Measurements from ENCODE around the gene ZNF335. TPM values are rescaled to one million over a fixed set of nuclear protein-coding genes. Genes with fewer than 3 reads are reported as not detected.

Gene ZNF335
- total and polyA plus RNA-seq, 2 of the 13 experiments (the other 11 are each of a cell fraction or from before 2014, with no cell fraction given) = 9.7 to 13.7 TPM

- TF ChIP-seq ZBTB46 (CRISPR knock-in tag; IDR thresholded peaks at IDR 0.05; ENCODE audit: borderline replicate concordance) (0 out of 2 replicates have a peak, but pooled peaks have one; percentile 79), ZNF780A (CRISPR knock-in tag; IDR thresholded peaks at IDR 0.05) (no peak), MXD3 (CRISPR knock-in tag; IDR thresholded peaks at IDR 0.05) (no peak), ZBTB7B (CRISPR knock-in tag; IDR thresholded peaks at IDR 0.05) (0 out of 2 replicates have a peak, but pooled peaks have one; percentile 8), ZNF605 (CRISPR knock-in tag; IDR thresholded peaks at IDR 0.05) (no peak), ZNF513 (CRISPR knock-in tag; conservative IDR thresholded peaks at IDR 0.05) (no peak), ZNF276 (CRISPR knock-in tag; IDR thresholded peaks at IDR 0.05; ENCODE audit: low read depth) (no peak), BCL6 (CRISPR knock-in tag; IDR thresholded peaks at IDR 0.05) (no peak), MED1 (CRISPR knock-in tag; IDR thresholded peaks at IDR 0.05) (no peak), ZNF441 (CRISPR knock-in tag; IDR thresholded peaks at IDR 0.05; ENCODE audit: borderline replicate concordance) (no peak), PRPF4 (IDR thresholded peaks at IDR 0.05; ENCODE audit: low read depth, low read length, poor library complexity, severe bottlenecking) (no peak)
- TF ChIP-seq, protein P1, sequence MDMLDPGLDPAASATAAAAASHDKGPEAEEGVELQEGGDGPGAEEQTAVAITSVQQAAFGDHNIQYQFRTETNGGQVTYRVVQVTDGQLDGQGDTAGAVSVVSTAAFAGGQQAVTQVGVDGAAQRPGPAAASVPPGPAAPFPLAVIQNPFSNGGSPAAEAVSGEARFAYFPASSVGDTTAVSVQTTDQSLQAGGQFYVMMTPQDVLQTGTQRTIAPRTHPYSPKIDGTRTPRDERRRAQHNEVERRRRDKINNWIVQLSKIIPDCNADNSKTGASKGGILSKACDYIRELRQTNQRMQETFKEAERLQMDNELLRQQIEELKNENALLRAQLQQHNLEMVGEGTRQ (IDR thresholded peaks at IDR 0.05; ENCODE audit: low read depth, low read length) = no peak
- TF ChIP-seq, protein P1 (CRISPR knock-in tag; IDR thresholded peaks at IDR 0.05; ENCODE audit: borderline replicate concordance) = no peak; the same call in 1 of the 2 replicates
- TF ChIP-seq, protein P2, sequence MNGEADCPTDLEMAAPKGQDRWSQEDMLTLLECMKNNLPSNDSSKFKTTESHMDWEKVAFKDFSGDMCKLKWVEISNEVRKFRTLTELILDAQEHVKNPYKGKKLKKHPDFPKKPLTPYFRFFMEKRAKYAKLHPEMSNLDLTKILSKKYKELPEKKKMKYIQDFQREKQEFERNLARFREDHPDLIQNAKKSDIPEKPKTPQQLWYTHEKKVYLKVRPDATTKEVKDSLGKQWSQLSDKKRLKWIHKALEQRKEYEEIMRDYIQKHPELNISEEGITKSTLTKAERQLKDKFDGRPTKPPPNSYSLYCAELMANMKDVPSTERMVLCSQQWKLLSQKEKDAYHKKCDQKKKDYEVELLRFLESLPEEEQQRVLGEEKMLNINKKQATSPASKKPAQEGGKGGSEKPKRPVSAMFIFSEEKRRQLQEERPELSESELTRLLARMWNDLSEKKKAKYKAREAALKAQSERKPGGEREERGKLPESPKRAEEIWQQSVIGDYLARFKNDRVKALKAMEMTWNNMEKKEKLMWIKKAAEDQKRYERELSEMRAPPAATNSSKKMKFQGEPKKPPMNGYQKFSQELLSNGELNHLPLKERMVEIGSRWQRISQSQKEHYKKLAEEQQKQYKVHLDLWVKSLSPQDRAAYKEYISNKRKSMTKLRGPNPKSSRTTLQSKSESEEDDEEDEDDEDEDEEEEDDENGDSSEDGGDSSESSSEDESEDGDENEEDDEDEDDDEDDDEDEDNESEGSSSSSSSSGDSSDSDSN (CRISPR knock-in tag; IDR thresholded peaks at IDR 0.05) = peak; percentile 23; the same call in 1 of the 2 replicates
- TF ChIP-seq, protein P3, sequence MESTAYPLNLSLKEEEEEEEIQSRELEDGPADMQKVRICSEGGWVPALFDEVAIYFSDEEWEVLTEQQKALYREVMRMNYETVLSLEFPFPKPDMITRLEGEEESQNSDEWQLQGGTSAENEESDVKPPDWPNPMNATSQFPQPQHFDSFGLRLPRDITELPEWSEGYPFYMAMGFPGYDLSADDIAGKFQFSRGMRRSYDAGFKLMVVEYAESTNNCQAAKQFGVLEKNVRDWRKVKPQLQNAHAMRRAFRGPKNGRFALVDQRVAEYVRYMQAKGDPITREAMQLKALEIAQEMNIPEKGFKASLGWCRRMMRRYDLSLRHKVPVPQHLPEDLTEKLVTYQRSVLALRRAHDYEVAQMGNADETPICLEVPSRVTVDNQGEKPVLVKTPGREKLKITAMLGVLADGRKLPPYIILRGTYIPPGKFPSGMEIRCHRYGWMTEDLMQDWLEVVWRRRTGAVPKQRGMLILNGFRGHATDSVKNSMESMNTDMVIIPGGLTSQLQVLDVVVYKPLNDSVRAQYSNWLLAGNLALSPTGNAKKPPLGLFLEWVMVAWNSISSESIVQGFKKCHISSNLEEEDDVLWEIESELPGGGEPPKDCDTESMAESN (CRISPR knock-in tag; conservative IDR thresholded peaks at IDR 0.05) = no peak
Measured at GRCh38 chr20:45911486-45912343, 60.3 kb downstream of the ZNF335 start, which contains the start of gene PLTP (continued).

Data from HepG2 (cell line).